Fibroblast of skin of scalp (primary cell): Measurements from ENCODE around the gene G6PC1.

ENCODE experiments used
- DNase-seq: peaks from one replicate; pipeline ENCODE4 v3.0.0-alpha.2; 2013

G6PC1 gene

GRCh38 chr17:42946812-42947211 is 46.2 kb downstream of the G6PC1 start:
- DNase-seq: no peak

DNA sequence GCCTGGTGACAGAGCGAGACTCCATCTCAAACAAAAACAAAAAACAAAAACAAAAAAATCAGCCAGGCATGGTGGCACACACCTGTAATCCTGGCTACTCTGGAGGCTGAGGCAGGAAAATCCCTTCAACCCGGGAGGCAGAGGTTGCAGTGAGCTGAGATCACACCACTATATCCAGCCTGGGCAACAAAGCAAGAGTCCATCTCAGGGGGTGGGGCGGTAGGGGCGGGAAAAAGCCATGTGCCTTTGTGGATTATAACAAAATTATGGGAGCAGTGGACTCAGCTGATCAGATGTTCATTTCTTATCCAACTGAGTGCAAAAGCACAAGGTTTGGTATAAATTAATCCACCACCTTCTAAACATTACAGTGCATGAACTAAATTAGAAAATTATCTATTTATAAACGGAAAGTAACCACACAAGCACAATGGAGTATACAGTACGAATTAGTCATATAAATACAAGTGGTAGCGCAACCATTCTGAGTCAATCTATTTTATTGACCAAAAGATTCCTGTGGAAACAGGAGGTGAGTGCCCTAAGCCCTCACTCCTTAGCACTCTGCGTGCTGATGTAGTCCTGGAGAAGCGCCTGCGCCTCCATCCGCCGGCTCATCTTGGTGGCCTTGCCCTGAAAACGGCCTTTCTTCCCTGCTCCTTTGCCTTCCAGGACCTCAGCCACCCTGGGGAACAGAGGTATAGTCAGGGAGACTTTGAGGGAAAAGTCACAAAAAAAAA is 49.6 kb downstream of the G6PC1 start:
- no peak for DNase-seq
